ENCODE results near the gene AGFG2. TPM values are rescaled to one million over a fixed set of nuclear protein-coding genes. Genes with fewer than 3 reads are reported as not detected.

AGFG2 gene
- total and polyA plus RNA-seq, 10 of the 15 experiments (the other 5 are each of a cell fraction or from before 2014, with no cell fraction given) = 0.90 to 71.5 (median 25.4) TPM

DNA sequence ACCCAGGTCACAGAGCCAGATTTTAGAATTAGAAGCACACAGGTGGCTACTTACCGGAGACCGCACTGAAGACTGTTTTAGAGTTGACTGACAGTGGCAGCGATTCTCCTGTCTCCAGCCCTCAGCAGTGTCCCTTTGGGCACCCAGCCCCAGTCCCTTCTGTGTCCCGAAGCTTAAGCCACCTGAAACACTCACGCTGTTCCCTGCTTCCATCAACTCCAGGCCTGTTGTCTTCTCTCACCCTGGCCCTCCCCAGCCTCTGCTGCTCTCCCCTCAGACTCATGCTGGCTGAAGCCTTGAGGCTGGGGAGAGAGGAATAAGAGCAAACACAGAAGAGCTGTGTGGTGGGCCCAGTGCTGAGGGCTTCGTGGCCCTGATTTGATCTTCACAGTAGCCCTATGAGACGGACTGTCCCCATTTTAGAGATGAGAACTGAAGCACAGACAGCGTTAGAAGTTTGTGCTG is 24.1 kb downstream of the AGFG2 start:
- H4K20me1 ChIP-seq (ENCODE audit: control insufficient read depth, insufficient read depth) = no peaks in the 10 kb centered on the region
- no peak for FAIRE-seq
- peaks cover 8% of the 10 kb centered on the region for H3K4me1 ChIP-seq (ENCODE audit: control insufficient read depth, insufficient read depth, low read length)
- 95% methylated on average over 8 of the region's 8 CpGs for WGBS (ENCODE audit: insufficient coverage, insufficient replicate concordance, low lambda C conversion rate, missing lambda C conversion rate)
- no peak for ATAC-seq
- H3K4me2 ChIP-seq (ENCODE audit: control insufficient read depth, insufficient read depth) = no peak overlapping the region
- H3K4me3 ChIP-seq = no peak overlapping the region
- no peak for DNase-seq (ENCODE audit: low read depth, low spot score)
- peaks cover 18 to 27% of the 10 kb centered on the region in 2 experiments; a peak in 3 of 4 replicates for H3K36me3 ChIP-seq (ENCODE audit: control insufficient read depth in 2 of 2, insufficient read depth in 2 of 2, low read length in 1 of 2)
- no TSS peak for BruUV-seq (replicated peaks)
- ChIA-PET SMC1A (ENCODE audit: uncharacterized antibody, unreplicated experiment) (interaction anchor here (1.5 kb wide), 2 partner anchors 8 to 130 kb away, joined by 5 to 6 read pairs; no protein-coding TSS in a partner anchor), CTCF (interaction anchor here (0.6 to 12.6 kb wide), 18 partner anchors 8 to 236 kb away, joined by 3 to 190 read pairs (median 4); partner anchors contain the start of genes FBXO24, LRCH4 and POP7), RAD21 (ENCODE audit: unreplicated experiment) (interaction anchor here (1.5 to 3.7 kb wide), 3 partner anchors 21 to 129 kb away, joined by 6 to 22 read pairs (median 21); partner anchors contain the start of genes FBXO24 and LRCH4), POLR2A (interaction anchor here (0.9 kb wide), 1 partner anchor 20 kb away, joined by 5 read pairs; no protein-coding TSS in a partner anchor)
- in situ Hi-C loops (cut with MboI) = no loop called here
- H3K9me3 ChIP-seq (replicated peaks; ENCODE audit: control insufficient read depth, insufficient read depth, low read length) = no peaks in the 10 kb centered on the region
- H3K79me2 ChIP-seq (ENCODE audit: control insufficient read depth, insufficient read depth, low read length) = no peaks in the 10 kb centered on the region
- H3K27ac ChIP-seq (ENCODE audit: control insufficient read depth, insufficient read depth) = no peak overlapping the region
- H3K27me3 ChIP-seq (replicated peaks in 1 of 2; ENCODE audit: control insufficient read depth in 2 of 2, insufficient read depth in 2 of 2, low read length in 1 of 2) = no peaks in the 10 kb centered on the region
- H3K9ac ChIP-seq (ENCODE audit: control insufficient read depth, insufficient read depth, low read length) = no peak overlapping the region
- intact Hi-C loops (cut with micrococcal nuclease; ENCODE audit: unreplicated experiment) = loop anchor here (5.0 kb wide), 1 partner anchor 129 kb away; the partner anchor contains the start of gene GIGYF1
- TF ChIP-seq NBN (IDR thresholded peaks at IDR 0.05) (no peak), TARDBP (IDR thresholded peaks at IDR 0.05; ENCODE audit: borderline replicate concordance) (no peak), CHD1 (IDR thresholded peaks at IDR 0.05; ENCODE audit: low read depth, low read length) (no peak), SUZ12 (IDR thresholded peaks at IDR 0.05; ENCODE audit: unreplicated experiment) (no peak), ZBED1 (IDR thresholded peaks at IDR 0.05; ENCODE audit: borderline replicate concordance) (no peak)
- TF ChIP-seq, protein P1, sequence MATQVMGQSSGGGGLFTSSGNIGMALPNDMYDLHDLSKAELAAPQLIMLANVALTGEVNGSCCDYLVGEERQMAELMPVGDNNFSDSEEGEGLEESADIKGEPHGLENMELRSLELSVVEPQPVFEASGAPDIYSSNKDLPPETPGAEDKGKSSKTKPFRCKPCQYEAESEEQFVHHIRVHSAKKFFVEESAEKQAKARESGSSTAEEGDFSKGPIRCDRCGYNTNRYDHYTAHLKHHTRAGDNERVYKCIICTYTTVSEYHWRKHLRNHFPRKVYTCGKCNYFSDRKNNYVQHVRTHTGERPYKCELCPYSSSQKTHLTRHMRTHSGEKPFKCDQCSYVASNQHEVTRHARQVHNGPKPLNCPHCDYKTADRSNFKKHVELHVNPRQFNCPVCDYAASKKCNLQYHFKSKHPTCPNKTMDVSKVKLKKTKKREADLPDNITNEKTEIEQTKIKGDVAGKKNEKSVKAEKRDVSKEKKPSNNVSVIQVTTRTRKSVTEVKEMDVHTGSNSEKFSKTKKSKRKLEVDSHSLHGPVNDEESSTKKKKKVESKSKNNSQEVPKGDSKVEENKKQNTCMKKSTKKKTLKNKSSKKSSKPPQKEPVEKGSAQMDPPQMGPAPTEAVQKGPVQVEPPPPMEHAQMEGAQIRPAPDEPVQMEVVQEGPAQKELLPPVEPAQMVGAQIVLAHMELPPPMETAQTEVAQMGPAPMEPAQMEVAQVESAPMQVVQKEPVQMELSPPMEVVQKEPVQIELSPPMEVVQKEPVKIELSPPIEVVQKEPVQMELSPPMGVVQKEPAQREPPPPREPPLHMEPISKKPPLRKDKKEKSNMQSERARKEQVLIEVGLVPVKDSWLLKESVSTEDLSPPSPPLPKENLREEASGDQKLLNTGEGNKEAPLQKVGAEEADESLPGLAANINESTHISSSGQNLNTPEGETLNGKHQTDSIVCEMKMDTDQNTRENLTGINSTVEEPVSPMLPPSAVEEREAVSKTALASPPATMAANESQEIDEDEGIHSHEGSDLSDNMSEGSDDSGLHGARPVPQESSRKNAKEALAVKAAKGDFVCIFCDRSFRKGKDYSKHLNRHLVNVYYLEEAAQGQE (IDR thresholded peaks at IDR 0.05; ENCODE audit: low read depth, low read length) = no peak
- TF ChIP-seq, protein P2, sequence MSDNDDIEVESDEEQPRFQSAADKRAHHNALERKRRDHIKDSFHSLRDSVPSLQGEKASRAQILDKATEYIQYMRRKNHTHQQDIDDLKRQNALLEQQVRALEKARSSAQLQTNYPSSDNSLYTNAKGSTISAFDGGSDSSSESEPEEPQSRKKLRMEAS (IDR thresholded peaks at IDR 0.05; ENCODE audit: low read depth, low read length) = no peak
- H2AFZ ChIP-seq (ENCODE audit: control insufficient read depth, low read depth, low read length) = no peak overlapping the region

Measured in GM12878 (cell line).